ENCODE measurements around the gene SH3RF1.

The SH3RF1 gene

DNA sequence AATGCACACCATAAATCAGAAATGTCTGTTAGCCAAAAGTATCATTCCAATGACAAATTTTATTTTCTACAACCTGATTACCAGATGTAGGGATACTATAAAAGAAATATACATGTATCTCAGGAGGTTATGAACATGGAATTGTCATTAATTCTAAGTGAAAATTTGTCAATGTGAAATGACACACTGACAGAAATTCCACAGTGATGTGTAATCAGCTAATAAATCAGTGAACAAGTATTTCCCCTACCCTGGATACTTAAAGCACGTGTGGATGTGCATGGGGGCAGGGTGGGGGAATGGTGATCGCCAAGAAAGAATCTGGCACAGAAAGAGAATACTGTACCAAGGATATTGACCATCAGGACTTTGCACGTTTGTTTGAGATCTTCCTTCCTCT, 123.6 kb downstream of the SH3RF1 start:
- TF ChIP-seq, protein P1, sequence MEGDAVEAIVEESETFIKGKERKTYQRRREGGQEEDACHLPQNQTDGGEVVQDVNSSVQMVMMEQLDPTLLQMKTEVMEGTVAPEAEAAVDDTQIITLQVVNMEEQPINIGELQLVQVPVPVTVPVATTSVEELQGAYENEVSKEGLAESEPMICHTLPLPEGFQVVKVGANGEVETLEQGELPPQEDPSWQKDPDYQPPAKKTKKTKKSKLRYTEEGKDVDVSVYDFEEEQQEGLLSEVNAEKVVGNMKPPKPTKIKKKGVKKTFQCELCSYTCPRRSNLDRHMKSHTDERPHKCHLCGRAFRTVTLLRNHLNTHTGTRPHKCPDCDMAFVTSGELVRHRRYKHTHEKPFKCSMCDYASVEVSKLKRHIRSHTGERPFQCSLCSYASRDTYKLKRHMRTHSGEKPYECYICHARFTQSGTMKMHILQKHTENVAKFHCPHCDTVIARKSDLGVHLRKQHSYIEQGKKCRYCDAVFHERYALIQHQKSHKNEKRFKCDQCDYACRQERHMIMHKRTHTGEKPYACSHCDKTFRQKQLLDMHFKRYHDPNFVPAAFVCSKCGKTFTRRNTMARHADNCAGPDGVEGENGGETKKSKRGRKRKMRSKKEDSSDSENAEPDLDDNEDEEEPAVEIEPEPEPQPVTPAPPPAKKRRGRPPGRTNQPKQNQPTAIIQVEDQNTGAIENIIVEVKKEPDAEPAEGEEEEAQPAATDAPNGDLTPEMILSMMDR (IDR thresholded peaks at IDR 0.05; ENCODE audit: extremely low read depth, missing control alignments), result no peak
- no peak for DNase-seq (ENCODE audit: low spot score)

DNA sequence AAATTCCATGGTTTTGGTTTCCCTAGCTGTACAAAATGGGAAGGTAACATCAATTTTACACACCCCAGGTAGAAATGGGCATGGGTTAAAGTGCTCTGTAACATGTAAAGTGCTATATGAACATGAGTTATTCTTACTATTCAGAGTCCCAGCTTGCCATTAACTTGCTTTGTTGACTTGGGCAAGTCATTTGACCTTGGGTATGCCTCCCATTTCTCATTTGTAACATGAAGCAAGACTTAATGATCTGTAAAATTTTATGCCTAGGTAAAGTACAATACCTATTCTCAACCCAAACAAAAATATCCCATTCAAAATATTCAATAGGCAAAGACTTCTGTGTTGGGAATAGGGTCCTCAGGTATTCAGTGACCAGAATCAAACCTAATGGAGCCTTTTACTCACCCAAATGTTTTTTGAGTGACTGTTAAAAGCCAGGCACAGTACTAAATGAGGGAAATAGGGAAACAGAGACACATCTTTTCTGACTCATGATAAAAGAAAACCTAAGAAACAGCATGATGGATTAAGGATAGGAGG, 126.6 kb downstream of the SH3RF1 start:
- no peak for DNase-seq (ENCODE audit: low spot score)
- TF ChIP-seq, protein P1 (IDR thresholded peaks at IDR 0.05; ENCODE audit: extremely low read depth, missing control alignments), result no peak

DNA sequence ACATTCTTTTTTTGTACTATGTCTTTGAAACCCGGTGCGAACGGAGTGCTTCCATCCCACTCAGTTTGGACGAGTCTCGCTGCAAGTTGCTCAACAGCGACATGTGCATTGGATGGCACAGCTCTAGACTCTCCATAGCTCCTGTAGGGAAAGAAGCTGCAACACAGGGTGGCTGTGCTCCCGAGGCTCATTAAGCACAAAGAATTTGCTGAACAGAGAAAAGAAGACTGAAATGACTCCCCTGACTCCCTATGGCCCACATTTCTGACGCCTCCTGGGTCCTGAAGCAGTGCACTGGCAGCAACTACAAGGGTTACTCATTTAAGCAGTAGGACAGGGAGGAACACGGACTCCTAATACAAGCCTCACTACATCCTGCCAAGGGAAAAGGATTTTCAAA, 127.4 kb downstream of the SH3RF1 start:
- DNase-seq (ENCODE audit: low spot score), result no peak
- TF ChIP-seq, protein P1 (IDR thresholded peaks at IDR 0.05; ENCODE audit: extremely low read depth, missing control alignments), result no peak

DNA sequence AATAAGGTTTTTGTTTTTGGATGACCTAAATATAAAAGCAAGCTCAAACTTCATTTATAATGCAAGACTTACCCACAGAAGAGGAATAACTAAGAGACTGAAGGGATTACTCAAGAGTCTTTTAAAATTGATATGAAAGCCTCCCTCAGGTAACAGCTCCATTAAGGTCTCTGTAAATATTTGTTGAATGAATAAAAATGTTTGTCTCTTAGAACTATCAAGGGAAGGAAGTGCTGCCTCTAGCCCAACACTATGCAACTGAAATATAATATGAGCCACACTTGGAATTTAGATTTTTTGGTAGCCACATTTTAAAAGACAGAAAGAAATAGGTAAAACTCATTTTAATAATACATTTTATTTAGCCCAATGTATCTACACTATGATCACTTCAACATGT, 127.8 kb downstream of the SH3RF1 start:
- TF ChIP-seq, protein P1 (IDR thresholded peaks at IDR 0.05; ENCODE audit: extremely low read depth, missing control alignments), result no peak
- DNase-seq (ENCODE audit: low spot score), result no peak

DNA sequence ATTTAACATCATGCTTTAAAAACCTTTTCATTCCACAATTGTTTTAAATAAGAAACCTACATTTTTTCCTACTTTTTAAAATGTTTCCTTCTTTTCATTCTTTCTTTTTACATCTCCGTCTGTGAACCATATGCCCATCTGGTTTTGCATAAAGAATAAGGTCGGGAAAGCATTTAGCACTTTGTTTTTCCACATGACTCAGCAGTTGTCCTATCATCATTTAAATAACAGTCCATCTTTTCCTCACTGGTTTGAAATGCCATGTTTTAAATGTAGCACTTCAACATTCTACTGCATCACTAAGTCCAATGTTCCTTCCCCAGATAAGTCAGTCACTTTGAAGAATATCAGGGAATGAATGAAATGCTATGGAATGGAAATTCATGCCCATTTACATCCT, 128.4 kb downstream of the SH3RF1 start:
- no peak for DNase-seq (ENCODE audit: low spot score)

DNA sequence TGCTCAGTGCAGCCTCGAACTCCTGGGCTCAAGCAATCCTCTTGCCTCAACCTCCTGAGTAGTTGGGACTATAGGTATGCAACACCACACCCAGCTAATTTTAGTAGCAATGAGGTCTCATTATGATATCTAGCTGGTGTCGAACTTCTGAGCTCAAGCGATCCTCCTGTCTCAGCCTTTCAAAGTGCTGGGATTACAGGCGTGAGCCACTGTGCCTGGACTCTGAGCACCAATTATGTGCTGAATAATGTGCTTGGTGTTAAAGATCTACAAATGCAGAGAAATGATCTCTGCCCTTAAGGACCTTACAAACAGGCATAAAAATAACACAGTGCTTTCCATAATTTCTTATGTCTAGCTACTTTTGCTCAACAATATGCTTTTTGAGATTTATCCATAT, 131.7 kb downstream of the SH3RF1 start:
- no peak for DNase-seq (ENCODE audit: low spot score)
- TF ChIP-seq, protein P1 (IDR thresholded peaks at IDR 0.05; ENCODE audit: extremely low read depth, missing control alignments), result no peak

More for the DNA sequence above, 128.4 kb downstream of the SH3RF1 start:
- TF ChIP-seq, protein P1 (IDR thresholded peaks at IDR 0.05; ENCODE audit: extremely low read depth, missing control alignments), result no peak

DNA sequence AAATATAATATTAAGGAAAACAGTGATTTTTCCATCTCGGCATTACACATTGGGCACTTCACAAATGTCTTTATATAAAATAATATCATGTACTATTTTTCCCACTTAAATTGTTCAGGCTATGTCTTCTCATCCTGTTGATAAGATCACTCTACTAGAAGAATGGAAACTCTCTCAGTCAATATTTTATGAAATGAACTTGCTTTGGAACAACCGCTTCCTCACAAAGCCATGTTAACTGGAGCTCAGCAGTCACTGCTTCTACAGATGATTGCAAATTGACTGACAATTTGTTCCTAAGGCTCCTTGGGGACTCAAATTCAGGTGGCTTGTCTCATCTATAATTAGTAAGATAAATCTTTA, 133.2 kb downstream of the SH3RF1 start:
- TF ChIP-seq, protein P1 (IDR thresholded peaks at IDR 0.05; ENCODE audit: extremely low read depth, missing control alignments), result no peak

More for the DNA sequence above, 133.2 kb downstream of the SH3RF1 start:
- DNase-seq (ENCODE audit: low spot score), result no peak

Measured in GM20000 (cell line).